Neural cell (in vitro differentiated cells): Measurements from ENCODE around the gene SULF2. TPM values are rescaled to one million over a fixed set of nuclear protein-coding genes. Genes with fewer than 3 reads are reported as not detected.
"Not testable (repeated sequence)": the region's sequence is repeated elsewhere in the genome, so short reads cannot be mapped to it uniquely, and the experiment has no call there.

Source experiments
- H2AFZ ChIP-seq: fragments of 200-600, 300-800 bp; sonication (generic), shearing (Covaris generic); 2 replicates; pipeline ENCODE4 v1.6.0; 2014; ENCODE audit warnings: low read depth, mild to moderate bottlenecking, antibody characterized with exemption, low read length, moderate library complexity
- H3F3A ChIP-seq: fragments of 200-600 bp; shearing (Covaris generic); 2 replicates; pipeline ENCODE4 v1.6.1; 2016; ENCODE audit warnings: mild to moderate bottlenecking, moderate library complexity, mixed read lengths, antibody characterized with exemption, low read length; ENCODE audit not compliant: insufficient read depth, poor library complexity, severe bottlenecking
- H3K27ac ChIP-seq: fragments of 200-600, 300-800 bp; sonication (generic), shearing (Covaris generic); 2 replicates; pipeline ENCODE4 v1.5.1; 2014; ENCODE audit warnings: mild to moderate bottlenecking, low read length, moderate library complexity
- H3K27me3 ChIP-seq: fragments of 300-800, 200-600 bp; sonication (generic), shearing (Covaris generic); 2 replicates; pipeline ENCODE4 v1.6.0; 2014; ENCODE audit warnings: mild to moderate bottlenecking, low read depth, low read length, moderate library complexity; ENCODE audit not compliant: insufficient read depth
- H3K36me3 ChIP-seq: fragments of 300-800, 200-600 bp; sonication (generic), shearing (Covaris generic); 2 replicates; pipeline ENCODE4 v1.5.1; 2014; ENCODE audit warnings: mild to moderate bottlenecking, antibody characterized with exemption, low read length, moderate library complexity; ENCODE audit not compliant: insufficient read depth
- H3K4me2 ChIP-seq: fragments of 300-800, 200-600 bp; sonication (generic), shearing (Covaris generic); 2 replicates; pipeline ENCODE4 v1.6.0; 2014; ENCODE audit warnings: mild to moderate bottlenecking, low read length
- H3K4me3 ChIP-seq: fragments of 300-800, 200-600 bp; sonication (generic), shearing (Covaris generic); 2 replicates; pipeline ENCODE4 v1.5.1; 2014; ENCODE audit warnings: mild to moderate bottlenecking, low read length, moderate library complexity
- H3K79me2 ChIP-seq: fragments of 200-600 bp; shearing (Covaris generic); replicated peaks from 2 replicates; pipeline ENCODE4 v1.6.0; 2014; ENCODE audit warnings: mild to moderate bottlenecking, low read length, moderate library complexity; ENCODE audit not compliant: insufficient read depth
- H3K9ac ChIP-seq: fragments of 300-800, 200-600 bp; sonication (generic), shearing (Covaris generic); 2 replicates; pipeline ENCODE4 v1.6.1; 2016; ENCODE audit warnings: mild to moderate bottlenecking, low read length, mixed read lengths
- H3K9me2 ChIP-seq: fragments of 200-600 bp; shearing (Covaris generic); 2 replicates; pipeline ENCODE4 v1.6.1; 2016; ENCODE audit warnings: mild to moderate bottlenecking, low read length, mixed read lengths; ENCODE audit not compliant: insufficient read depth
- H3K9me3 ChIP-seq: fragments of 200-600, 300-800 bp; sonication (generic), shearing (Covaris generic); 2 replicates; pipeline ENCODE4 v1.6.1; 2016; ENCODE audit warnings: mild to moderate bottlenecking, mixed run types, low read length, moderate library complexity, mixed read lengths
- H4K20me1 ChIP-seq: fragments of 200-600 bp; shearing (Covaris generic); 2 replicates; pipeline ENCODE4 v1.6.1; 2016; ENCODE audit warnings: mild to moderate bottlenecking, mixed run types; ENCODE audit not compliant: insufficient read depth
- CTCF ChIP-seq: fragments of 450-650 bp; IDR thresholded peaks from 2 replicates; pipeline ENCODE4 v1.5.1; 2014; ENCODE audit warnings: antibody characterized with exemption, mild to moderate bottlenecking, moderate library complexity; ENCODE audit not compliant: poor library complexity, severe bottlenecking
- EP300 ChIP-seq: fragments of 450-650 bp; conservative IDR thresholded peaks from 2 replicates; pipeline ENCODE4 v1.6.1; 2014; ENCODE audit warnings: antibody characterized with exemption, mild to moderate bottlenecking, moderate library complexity; ENCODE audit not compliant: poor library complexity, severe bottlenecking
- EZH2 ChIP-seq: fragments of 200-600, 300-800 bp; shearing (Covaris generic), sonication (generic); IDR thresholded peaks from 2 replicates; pipeline ENCODE4 v1.6.1; 2014; ENCODE audit warnings: antibody characterized with exemption, low read length, borderline replicate concordance, mild to moderate bottlenecking; ENCODE audit not compliant: insufficient read depth, poor library complexity, severe bottlenecking
- MXI1 ChIP-seq: fragments of 450-650 bp; conservative IDR thresholded peaks from 2 replicates; pipeline ENCODE4 v1.6.1; 2014; ENCODE audit warnings: antibody characterized with exemption, mild to moderate bottlenecking; ENCODE audit not compliant: poor library complexity, severe bottlenecking
- POLR2AphosphoS5 ChIP-seq: IDR thresholded peaks from 2 replicates; pipeline ENCODE4 v1.6.1; 2012
- RAD21 ChIP-seq: fragments of 450-650 bp; conservative IDR thresholded peaks from 2 replicates; pipeline ENCODE4 v1.6.1; 2014; ENCODE audit warnings: antibody characterized with exemption, mild to moderate bottlenecking, moderate library complexity
- REST ChIP-seq: IDR thresholded peaks from 2 replicates; pipeline ENCODE4 v1.6.1; 2012; ENCODE audit warnings: borderline replicate concordance
- SMC3 ChIP-seq: fragments of 450-650 bp; conservative IDR thresholded peaks from 2 replicates; pipeline ENCODE4 v1.6.1; 2014; ENCODE audit warnings: antibody characterized with exemption, mild to moderate bottlenecking, moderate library complexity; ENCODE audit not compliant: poor library complexity
- TAF1 ChIP-seq: IDR thresholded peaks from 2 replicates; pipeline ENCODE4 v1.6.1; 2012; ENCODE audit warnings: low read depth
- polyA plus RNA-seq: library from polyadenylated mRNA; depleted of rRNA; stranded (reverse); fragments of >200 nt; gene quantifications from 2 replicates; pipeline ENCODE4 v1.2.3, GENCODE V29; 2014

Gene SULF2
- polyA plus RNA-seq, 1 donor from 2014 or later, result 30.0 TPM

GRCh38 chr20:47795214-47795907 is 10.1 kb upstream of the SULF2 start:
- no peak overlapping the region for H2AFZ ChIP-seq
- no peak overlapping the region for H3K27ac ChIP-seq
- no peaks in the 10 kb centered on the region for H3K79me2 ChIP-seq
- H3K9me3 ChIP-seq, result no peaks in the 10 kb centered on the region
- H4K20me1 ChIP-seq, result no peaks in the 10 kb centered on the region
- no peaks in the 10 kb centered on the region for H3K9me2 ChIP-seq
- no peaks in the 10 kb centered on the region for H3K36me3 ChIP-seq
- H3F3A ChIP-seq, result no peaks in the 10 kb centered on the region
- H3K4me2 ChIP-seq, result no peak overlapping the region
- H3K4me3 ChIP-seq, result no peak overlapping the region
- H3K27me3 ChIP-seq, result no peaks in the 10 kb centered on the region
- TF ChIP-seq REST (no peak), SMC3 (no peak), EZH2 (no peak), CTCF (no peak)
- no peak overlapping the region for H3K9ac ChIP-seq

- H3K4me3 ChIP-seq, H3K27ac ChIP-seq, H3K9me2 ChIP-seq, H4K20me1 ChIP-seq, H3K9me3 ChIP-seq, H3K79me2 ChIP-seq, H3K4me2 ChIP-seq, H3K27me3 ChIP-seq, H3F3A ChIP-seq, H3K9ac ChIP-seq, H2AFZ ChIP-seq, H3K36me3 ChIP-seq: not testable (repeated sequence)
Measured at GRCh38 chr20:47794264-47794663, 9.0 kb upstream of the SULF2 start.

- H4K20me1 ChIP-seq, result no peaks in the 10 kb centered on the region
- no peaks in the 10 kb centered on the region for H3K27me3 ChIP-seq
- no peaks in the 10 kb centered on the region for H3K9me3 ChIP-seq
- H3K9me2 ChIP-seq, result no peaks in the 10 kb centered on the region
- TF ChIP-seq MXI1, result no peak
- TF ChIP-seq POLR2AphosphoS5, result no peak
- no peak for TF ChIP-seq EZH2
- TF ChIP-seq EP300, result no peak
- no peak for TF ChIP-seq REST
- no peak for TF ChIP-seq RAD21
- TF ChIP-seq SMC3, result no peak
- TF ChIP-seq TAF1, result no peak
- H3K4me3 ChIP-seq, result no peak overlapping the region
- H3K79me2 ChIP-seq, result no peaks in the 10 kb centered on the region
- H3K27ac ChIP-seq, result no peak overlapping the region
- H3F3A ChIP-seq, result no peaks in the 10 kb centered on the region
- no peak overlapping the region for H2AFZ ChIP-seq
- H3K4me2 ChIP-seq, result no peak overlapping the region
- H3K36me3 ChIP-seq, result no peaks in the 10 kb centered on the region
- H3K9ac ChIP-seq, result no peak overlapping the region
Measured at GRCh38 chr20:47792021-47792618, 6.8 kb upstream of the SULF2 start.
